ENCODE results near the gene PARP1. TPM values are rescaled to one million over a fixed set of nuclear protein-coding genes. Genes with fewer than 3 reads are reported as not detected.

Gene PARP1
- total RNA-seq, 1 donor from 2014 or later: 91.1 TPM

DNA sequence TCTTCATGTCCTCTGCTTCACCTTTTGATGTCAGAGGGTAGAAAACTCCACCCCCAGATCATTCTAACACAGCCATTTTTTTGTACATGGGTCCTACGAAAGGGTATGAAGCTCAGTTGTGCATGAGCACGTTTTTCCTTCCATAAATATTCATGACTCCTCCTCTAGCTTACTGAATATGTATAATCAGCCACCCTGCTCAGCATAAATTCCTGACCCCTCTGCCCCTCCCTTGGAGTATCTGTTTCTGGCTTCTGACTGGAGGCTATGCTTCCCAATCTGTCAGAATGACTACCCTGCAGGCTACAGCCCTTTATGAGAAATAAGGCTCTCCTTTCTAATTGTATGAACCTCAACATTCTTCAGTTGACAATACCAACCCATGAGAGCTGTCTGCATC lies 42.8 kb upstream of the PARP1 start:
- no peaks in the 10 kb centered on the region for H3K27me3 ChIP-seq (ENCODE audit: control insufficient read depth, insufficient read depth, low read length)
- no peak for DNase-seq (ENCODE audit: low read depth)
- TF ChIP-seq, protein P1, sequence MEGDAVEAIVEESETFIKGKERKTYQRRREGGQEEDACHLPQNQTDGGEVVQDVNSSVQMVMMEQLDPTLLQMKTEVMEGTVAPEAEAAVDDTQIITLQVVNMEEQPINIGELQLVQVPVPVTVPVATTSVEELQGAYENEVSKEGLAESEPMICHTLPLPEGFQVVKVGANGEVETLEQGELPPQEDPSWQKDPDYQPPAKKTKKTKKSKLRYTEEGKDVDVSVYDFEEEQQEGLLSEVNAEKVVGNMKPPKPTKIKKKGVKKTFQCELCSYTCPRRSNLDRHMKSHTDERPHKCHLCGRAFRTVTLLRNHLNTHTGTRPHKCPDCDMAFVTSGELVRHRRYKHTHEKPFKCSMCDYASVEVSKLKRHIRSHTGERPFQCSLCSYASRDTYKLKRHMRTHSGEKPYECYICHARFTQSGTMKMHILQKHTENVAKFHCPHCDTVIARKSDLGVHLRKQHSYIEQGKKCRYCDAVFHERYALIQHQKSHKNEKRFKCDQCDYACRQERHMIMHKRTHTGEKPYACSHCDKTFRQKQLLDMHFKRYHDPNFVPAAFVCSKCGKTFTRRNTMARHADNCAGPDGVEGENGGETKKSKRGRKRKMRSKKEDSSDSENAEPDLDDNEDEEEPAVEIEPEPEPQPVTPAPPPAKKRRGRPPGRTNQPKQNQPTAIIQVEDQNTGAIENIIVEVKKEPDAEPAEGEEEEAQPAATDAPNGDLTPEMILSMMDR (IDR thresholded peaks at IDR 0.05; ENCODE audit: insufficient read depth, low read length, poor library complexity, severe bottlenecking): no peak

DNA sequence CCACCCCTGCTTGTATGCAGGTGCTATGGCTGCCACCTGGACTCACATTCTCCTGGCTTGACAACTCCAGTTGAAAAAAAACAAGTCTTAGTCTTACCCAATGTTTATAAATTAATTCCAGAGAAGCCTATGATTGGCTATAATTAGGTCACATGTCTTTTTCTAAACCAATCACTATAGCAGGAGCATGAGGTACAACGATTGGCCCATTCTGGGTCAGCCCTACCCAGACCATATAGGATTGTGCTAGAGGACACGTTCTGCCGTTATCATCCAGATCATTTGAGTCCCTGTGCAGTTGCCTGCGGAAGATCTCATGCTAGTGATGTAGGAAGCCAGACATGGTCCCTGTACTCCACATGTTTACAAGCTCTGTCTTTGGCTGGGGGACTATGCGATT lies 41.9 kb upstream of the PARP1 start:
- DNase-seq (ENCODE audit: low read depth): no peak
- H3K36me3 ChIP-seq (ENCODE audit: control insufficient read depth, insufficient read depth, low read length): no peaks in the 10 kb centered on the region
- H3K27me3 ChIP-seq (ENCODE audit: control insufficient read depth, insufficient read depth, low read length): no peaks in the 10 kb centered on the region
- TF ChIP-seq, protein P1 (IDR thresholded peaks at IDR 0.05; ENCODE audit: insufficient read depth, low read length, poor library complexity, severe bottlenecking): no peak
- H3K4me3 ChIP-seq (ENCODE audit: low read depth, low read length): no peak overlapping the region

More for the DNA sequence above, 42.8 kb upstream of the PARP1 start:
- Histone ChIP-seq H3K36me3 (ENCODE audit: control insufficient read depth, insufficient read depth, low read length) (no peaks in the 10 kb centered on the region), H3K4me3 (ENCODE audit: low read depth, low read length) (no peak overlapping the region)

DNA sequence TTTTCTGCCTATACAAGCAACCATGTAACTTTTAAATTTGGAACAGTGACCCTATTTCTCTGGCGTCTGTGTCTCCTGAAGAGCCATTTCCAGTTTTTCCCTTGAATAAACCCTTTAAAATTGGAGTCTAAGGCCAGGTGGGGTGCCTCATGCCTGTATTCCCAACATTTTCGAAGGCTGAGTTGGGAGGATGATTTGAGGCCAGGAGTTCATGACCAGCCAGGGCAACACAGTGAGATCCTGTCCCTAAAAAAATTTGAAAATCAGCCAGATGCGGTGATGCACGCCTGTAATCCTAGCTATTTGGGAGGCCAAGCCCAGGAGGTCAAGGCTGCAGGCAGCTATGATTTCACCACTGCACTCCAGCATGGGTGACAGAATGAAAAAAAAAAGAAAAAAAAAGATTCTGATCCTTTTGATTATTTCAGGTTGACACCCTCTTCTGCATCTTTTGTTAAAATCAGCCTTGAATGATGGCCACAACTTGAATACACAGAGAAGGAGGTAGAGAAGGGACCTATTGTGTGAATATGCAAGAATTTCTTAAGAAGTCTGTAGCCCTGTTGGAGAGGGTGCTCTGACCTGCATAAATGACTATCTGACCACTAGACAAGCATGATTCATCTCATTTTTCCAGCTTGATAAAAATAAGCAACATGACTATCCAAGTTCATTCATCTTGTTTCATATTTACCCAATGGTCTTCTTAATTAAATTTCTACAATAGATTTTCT lies 40.2 kb upstream of the PARP1 start:
- Histone ChIP-seq H3K4me3 (ENCODE audit: low read depth, low read length) (no peak overlapping the region), H3K36me3 (ENCODE audit: control insufficient read depth, insufficient read depth, low read length) (no peaks in the 10 kb centered on the region), H3K27me3 (ENCODE audit: control insufficient read depth, insufficient read depth, low read length) (no peaks in the 10 kb centered on the region)
- TF ChIP-seq, protein P1 (IDR thresholded peaks at IDR 0.05; ENCODE audit: insufficient read depth, low read length, poor library complexity, severe bottlenecking): no peak
- DNase-seq (ENCODE audit: low read depth): no peak

DNA sequence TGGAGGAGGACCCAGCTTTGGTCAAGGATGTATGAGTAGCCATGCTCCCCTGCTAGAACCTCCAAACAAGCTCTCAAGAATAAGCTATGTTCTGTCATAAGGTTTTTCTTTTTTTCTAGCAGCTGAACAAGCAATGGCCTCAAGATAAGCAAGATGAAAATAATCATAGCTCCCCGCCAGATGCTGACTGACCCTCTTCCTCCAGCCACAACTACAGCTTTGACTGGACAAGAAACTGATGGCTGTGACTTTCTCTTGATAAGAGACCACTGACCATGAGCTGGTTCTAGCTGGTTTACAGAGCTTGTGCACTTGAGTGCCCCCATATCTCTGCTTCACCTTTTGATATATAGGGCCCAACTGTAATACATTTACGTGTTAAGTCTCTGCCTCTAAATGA lies 38.2 kb upstream of the PARP1 start:
- Histone ChIP-seq H3K36me3 (ENCODE audit: control insufficient read depth, insufficient read depth, low read length) (no peaks in the 10 kb centered on the region), H3K27me3 (ENCODE audit: control insufficient read depth, insufficient read depth, low read length) (no peaks in the 10 kb centered on the region), H3K4me3 (ENCODE audit: low read depth, low read length) (no peak overlapping the region)
- no peak for DNase-seq (ENCODE audit: low read depth)
- TF ChIP-seq, protein P1 (IDR thresholded peaks at IDR 0.05; ENCODE audit: insufficient read depth, low read length, poor library complexity, severe bottlenecking): no peak

DNA sequence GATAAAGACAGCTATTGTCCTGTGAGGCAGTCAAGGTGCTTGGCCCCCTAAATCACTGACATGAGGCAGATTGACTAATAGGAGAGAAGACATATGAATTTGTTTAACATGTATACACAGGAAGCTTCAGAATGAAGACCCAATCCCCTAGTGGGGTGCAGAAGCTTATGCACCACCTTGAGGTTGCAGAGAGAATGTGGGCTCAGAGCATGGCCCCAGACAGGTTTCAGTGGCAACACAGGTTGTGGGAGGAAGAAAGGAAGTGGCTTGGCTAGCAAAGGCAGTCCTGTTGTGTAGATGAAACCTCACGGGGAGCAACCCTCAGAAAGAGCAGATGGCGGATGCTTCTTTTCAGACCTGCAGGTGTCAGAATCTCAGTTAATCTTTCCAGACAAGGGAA lies 37.0 kb upstream of the PARP1 start:
- no peaks in the 10 kb centered on the region for H3K36me3 ChIP-seq (ENCODE audit: control insufficient read depth, insufficient read depth, low read length)
- TF ChIP-seq, protein P1 (IDR thresholded peaks at IDR 0.05; ENCODE audit: insufficient read depth, low read length, poor library complexity, severe bottlenecking): no peak
- DNase-seq (ENCODE audit: low read depth): no peak

DNA sequence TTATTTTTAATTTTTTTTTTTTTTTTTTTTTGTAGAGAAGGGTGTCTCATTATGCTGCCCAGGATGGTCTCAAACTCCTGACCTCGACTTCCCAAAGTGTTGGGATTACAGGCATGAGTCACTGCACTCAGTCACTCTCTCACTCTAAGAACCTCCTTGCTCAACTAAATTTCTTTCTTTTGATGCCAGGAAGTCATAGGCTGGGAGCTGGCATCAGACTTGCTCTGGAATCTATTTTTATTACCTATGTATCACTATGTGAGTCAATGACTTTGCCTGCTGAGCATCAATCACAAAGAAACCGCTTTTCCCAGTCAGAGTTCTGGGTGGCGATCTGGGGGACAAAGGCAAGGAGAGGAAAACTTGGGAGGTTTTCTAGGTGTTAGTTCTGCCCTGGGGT lies 35.5 kb upstream of the PARP1 start:
- peak; percentile 21 for DNase-seq (ENCODE audit: low read depth)
- H3K36me3 ChIP-seq (ENCODE audit: control insufficient read depth, insufficient read depth, low read length): no peaks in the 10 kb centered on the region
- no peak overlapping the region for H3K4me3 ChIP-seq (ENCODE audit: low read depth, low read length)
- no peaks in the 10 kb centered on the region for H3K27me3 ChIP-seq (ENCODE audit: control insufficient read depth, insufficient read depth, low read length)
- TF ChIP-seq, protein P1 (IDR thresholded peaks at IDR 0.05; ENCODE audit: insufficient read depth, low read length, poor library complexity, severe bottlenecking): no peak

More for the DNA sequence above, 37.0 kb upstream of the PARP1 start:
- no peak overlapping the region for H3K4me3 ChIP-seq (ENCODE audit: low read depth, low read length)
- no peaks in the 10 kb centered on the region for H3K27me3 ChIP-seq (ENCODE audit: control insufficient read depth, insufficient read depth, low read length)

Measured in kidney epithelial cell (primary cell).